Keratinocyte (primary cell): ENCODE measurements around the gene SRGAP3.

ENCODE experiments used
- EZH2 ChIP-seq: IDR thresholded peaks from one replicate; pipeline ENCODE4 v1.6.1; 2012; ENCODE audit warnings: inconsistent platforms, mild to moderate bottlenecking, low read length, moderate library complexity
- TF ChIP-seq, protein P1 (sequence below), 3 experiments: IDR thresholded peaks in 1 of 3; conservative IDR thresholded peaks in 1 of 3; optimal IDR thresholded peaks in 1 of 3; 2 replicates in 2 of 3; 3 replicates in 1 of 3; pipeline versions ENCODE3 to v1.5.1; 2011; ENCODE audit warnings: low read length in 3 of 3, mild to moderate bottlenecking in 3 of 3, moderate library complexity in 2 of 3, control low read depth in 1 of 3, inconsistent platforms in 1 of 3; ENCODE audit not compliant: insufficient read depth in 2 of 3; ENCODE audit errors: extremely low read depth in 1 of 3

DNA sequence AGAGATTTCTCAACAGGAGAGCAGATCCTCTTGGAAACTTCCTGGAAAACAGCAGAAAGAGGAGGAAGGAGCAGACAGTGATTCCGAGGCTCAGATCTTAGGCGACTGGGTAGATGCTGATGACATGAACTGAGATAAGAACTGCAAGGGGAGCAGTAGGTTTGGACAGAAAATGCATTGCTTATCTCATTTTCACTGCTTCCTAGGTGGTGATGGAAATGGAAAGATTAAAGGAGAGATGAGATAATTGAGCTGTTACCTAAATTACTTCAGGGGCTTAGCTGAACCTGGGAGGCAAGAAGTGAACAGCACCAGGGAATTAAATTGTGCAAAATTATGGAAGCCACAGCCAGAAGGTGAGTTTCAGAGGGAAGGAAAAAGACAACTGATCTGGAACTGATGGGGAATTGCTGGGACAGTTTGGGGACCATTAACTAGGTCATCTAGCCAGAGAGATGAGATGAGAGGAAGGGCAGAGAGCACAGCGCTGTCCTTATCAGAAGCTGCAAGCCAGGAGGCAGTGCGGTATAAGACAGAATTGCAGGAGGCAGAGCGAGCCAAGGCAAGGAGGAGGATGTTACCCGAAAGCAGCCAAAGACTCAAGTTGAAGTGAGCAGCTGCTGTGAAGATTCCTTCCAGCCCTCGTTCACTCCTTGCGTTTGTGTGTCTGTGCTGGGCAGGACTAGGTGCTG lies 140.4 kb downstream of the SRGAP3 start:
- TF ChIP-seq, protein P1, sequence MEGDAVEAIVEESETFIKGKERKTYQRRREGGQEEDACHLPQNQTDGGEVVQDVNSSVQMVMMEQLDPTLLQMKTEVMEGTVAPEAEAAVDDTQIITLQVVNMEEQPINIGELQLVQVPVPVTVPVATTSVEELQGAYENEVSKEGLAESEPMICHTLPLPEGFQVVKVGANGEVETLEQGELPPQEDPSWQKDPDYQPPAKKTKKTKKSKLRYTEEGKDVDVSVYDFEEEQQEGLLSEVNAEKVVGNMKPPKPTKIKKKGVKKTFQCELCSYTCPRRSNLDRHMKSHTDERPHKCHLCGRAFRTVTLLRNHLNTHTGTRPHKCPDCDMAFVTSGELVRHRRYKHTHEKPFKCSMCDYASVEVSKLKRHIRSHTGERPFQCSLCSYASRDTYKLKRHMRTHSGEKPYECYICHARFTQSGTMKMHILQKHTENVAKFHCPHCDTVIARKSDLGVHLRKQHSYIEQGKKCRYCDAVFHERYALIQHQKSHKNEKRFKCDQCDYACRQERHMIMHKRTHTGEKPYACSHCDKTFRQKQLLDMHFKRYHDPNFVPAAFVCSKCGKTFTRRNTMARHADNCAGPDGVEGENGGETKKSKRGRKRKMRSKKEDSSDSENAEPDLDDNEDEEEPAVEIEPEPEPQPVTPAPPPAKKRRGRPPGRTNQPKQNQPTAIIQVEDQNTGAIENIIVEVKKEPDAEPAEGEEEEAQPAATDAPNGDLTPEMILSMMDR (optimal IDR thresholded peaks at IDR 0.05 in 1 of 3, IDR thresholded peaks at IDR 0.05 in 1 of 3, conservative IDR thresholded peaks at IDR 0.05 in 1 of 3; ENCODE audit: extremely low read depth in 1 of 3, insufficient read depth in 2 of 3, low read length in 3 of 3), result no peak
- no peak for TF ChIP-seq EZH2
